Retinal pigment epithelial cell (primary cell): Measurements from ENCODE around the gene MAST4.

Experiments used
- DNase-seq: peaks from one replicate; pipeline ENCODE4 v3.0.0-alpha.2; 2010; ENCODE audit warnings: low read depth
- H3K4me3 ChIP-seq: 2 replicates; pipeline ENCODE4 v1.5.1; 2011; ENCODE audit warnings: mild to moderate bottlenecking, low read length, control low read depth, moderate library complexity
- CTCF ChIP-seq: conservative IDR thresholded peaks from 2 replicates; pipeline ENCODE4 v1.5.1; 2011; ENCODE audit warnings: low read depth, low read length, control low read depth, inconsistent platforms

MAST4 gene

GRCh38 chr5:66704790-66705425 is 108.7 kb downstream of the MAST4 start:
- no peak overlapping the region for H3K4me3 ChIP-seq
- TF ChIP-seq CTCF: no peak
- no peak for DNase-seq

GRCh38 chr5:66708368-66708767 is 112.2 kb downstream of the MAST4 start:
- TF ChIP-seq CTCF: no peak
- DNase-seq: no peak
- H3K4me3 ChIP-seq: no peak overlapping the region

GRCh38 chr5:66710557-66711088 is 114.4 kb downstream of the MAST4 start:
- DNase-seq: peak; percentile 10
- TF ChIP-seq CTCF: no peak
- H3K4me3 ChIP-seq: no peak overlapping the region

GRCh38 chr5:66713998-66714397 is 117.8 kb downstream of the MAST4 start:
- peak; percentile 23 for DNase-seq
- H3K4me3 ChIP-seq: no peak overlapping the region
- no peak for TF ChIP-seq CTCF

- no peak for DNase-seq
- no peak overlapping the region for H3K4me3 ChIP-seq
- TF ChIP-seq CTCF: no peak
Observed at GRCh38 chr5:66717455-66718373, 121.5 kb downstream of the MAST4 start.

- no peak overlapping the region for H3K4me3 ChIP-seq
- no peak for DNase-seq
- TF ChIP-seq CTCF: no peak
Observed at GRCh38 chr5:66718374-66719002, 122.3 kb downstream of the MAST4 start.
